ENCODE measurements around the gene HHATL.
A peak's percentile ranks its signal among the peaks of the same experiment; 100 is the strongest.

The HHATL gene

DNA sequence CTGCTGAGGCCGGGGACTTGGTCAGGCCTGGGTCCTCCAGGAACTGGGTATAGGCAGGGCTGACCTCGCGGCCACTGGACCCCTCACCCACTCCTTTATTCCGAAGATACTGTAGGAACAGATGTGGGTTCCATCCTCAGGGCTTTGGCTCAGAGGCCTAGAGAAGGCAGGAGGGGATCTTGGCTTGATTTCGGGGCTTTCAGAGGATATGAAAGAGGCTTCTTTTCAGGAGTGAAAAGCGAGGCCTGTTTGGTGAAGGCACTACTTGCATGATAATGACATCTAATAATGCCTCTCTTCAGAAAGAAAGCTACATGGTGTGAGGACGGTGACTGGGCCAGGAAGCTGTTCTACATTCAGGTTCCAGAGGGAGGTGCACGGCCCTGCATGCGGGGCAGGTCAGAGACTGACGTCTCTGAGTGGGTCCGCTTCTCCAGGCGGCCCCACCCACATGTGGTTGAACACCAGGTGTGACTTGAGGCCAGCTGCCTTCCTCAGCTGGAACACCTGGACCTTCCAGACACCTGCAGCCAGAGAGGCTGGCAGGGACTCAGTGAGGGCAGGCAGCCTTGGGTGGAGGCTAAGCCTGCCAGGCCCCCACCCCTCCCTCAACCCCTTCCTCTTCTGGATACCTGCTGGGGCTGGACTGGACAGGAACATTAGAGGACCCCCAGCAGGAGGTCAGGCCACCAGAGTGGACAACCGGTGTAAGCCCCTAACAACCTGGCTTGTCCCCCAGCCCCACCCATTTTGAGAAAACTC, 31.1 kb upstream of the HHATL start:
- TF ChIP-seq, protein P1, sequence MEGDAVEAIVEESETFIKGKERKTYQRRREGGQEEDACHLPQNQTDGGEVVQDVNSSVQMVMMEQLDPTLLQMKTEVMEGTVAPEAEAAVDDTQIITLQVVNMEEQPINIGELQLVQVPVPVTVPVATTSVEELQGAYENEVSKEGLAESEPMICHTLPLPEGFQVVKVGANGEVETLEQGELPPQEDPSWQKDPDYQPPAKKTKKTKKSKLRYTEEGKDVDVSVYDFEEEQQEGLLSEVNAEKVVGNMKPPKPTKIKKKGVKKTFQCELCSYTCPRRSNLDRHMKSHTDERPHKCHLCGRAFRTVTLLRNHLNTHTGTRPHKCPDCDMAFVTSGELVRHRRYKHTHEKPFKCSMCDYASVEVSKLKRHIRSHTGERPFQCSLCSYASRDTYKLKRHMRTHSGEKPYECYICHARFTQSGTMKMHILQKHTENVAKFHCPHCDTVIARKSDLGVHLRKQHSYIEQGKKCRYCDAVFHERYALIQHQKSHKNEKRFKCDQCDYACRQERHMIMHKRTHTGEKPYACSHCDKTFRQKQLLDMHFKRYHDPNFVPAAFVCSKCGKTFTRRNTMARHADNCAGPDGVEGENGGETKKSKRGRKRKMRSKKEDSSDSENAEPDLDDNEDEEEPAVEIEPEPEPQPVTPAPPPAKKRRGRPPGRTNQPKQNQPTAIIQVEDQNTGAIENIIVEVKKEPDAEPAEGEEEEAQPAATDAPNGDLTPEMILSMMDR (IDR thresholded peaks at IDR 0.05; ENCODE audit: low read depth, low read length), result no peak
- H3K4me3 ChIP-seq (ENCODE audit: low read depth, low read length), result no peak overlapping the region

DNA sequence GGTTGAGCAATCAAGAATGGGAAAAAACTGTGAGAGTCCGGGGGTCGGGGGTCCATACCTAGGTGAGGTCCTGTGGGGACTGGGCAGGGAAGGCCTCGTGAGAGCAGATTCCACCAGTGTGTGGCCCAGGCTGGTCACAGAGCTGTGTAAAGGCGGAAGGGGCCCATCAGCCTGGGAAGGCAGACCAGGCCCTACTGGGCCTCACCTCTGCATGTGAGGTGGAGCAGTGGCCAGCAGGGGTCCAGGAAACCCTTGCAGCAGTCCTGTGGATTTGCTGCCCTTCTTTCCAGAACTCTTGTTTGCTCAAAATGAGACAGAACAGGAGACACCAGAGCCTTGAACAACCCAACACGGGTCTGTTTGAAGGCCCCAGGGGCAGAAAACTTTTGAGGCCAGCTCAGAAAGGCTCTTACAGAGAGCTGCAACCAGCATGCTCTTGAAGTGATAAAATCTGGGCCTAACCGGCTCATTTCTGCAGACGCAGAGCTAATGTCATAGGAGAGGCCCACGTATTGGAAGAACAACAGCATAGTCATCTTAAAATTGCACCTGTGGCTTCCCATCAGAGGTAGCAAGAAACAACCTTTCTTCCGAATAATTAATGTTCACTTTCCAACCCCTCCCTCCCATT, 30.3 kb upstream of the HHATL start:
- TF ChIP-seq, protein P1 (IDR thresholded peaks at IDR 0.05; ENCODE audit: low read depth, low read length), result peak; percentile 15; the same call in 1 of the 2 replicates
- no peak overlapping the region for H3K4me3 ChIP-seq (ENCODE audit: low read depth, low read length)

DNA sequence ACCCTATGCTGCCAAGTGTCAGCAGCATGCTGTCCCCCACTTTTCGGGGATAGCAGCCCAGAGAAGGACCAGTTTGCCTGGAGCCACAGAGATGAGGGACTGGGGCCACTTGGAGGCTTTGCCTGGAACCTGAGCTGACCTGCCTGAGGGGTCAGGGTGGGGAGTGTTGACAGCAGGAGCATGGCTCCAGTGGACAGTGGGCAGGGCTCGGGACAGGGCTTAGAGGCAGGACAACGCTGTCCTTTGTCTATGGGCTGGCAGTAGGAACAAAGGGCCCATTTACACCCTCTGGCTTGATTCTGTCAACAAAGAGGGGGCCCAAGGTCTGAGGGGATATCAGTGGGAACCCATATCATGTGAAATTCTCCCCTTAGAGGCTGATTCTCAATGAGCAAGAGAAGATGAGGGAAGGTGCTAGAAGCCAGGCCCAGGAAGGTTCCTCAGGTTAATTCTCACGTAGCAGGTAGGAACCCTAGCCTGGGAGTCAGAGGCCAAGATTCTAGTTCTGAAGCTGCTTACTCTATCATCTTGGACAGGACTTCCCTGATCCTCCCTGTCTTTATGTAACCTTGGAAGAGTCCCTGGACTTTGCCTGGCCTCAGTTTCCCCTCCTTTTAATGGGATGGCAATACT, 29.7 kb upstream of the HHATL start:
- TF ChIP-seq, protein P1 (IDR thresholded peaks at IDR 0.05; ENCODE audit: low read depth, low read length), result no peak

DNA sequence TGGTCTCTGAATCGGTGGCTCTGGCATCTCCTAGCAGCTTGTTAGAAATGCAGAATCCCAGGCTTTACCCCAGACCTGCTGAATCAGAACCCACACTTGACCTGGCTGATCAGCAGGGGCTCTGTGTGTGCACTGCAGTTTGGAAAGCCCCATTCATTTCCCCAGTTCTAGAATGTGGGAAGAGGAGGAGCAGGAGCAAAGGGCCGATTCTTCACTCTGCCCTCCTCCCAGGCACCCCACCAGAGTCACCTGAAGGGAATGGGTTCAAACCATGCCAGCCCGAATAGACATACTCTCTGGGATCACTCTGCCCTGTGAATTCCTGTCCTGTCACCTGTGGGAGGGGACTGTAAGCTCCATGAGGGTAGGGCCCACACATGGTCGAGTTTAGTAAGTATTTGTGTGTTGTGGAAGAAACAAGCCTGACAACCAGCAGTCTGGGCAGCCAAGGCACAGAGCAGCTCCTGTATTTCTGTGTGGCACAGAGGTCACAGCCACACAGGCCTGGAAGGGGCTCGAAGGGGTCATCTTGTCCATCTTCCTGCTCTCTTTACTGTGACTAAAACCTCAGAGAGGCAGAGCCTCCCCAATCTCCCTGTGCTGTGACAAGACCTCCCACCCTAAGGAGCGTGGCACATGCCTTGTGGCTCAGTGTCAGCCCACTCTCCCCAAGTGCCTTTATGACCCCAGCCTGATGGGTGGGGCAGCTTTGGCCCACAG, 29.0 kb upstream of the HHATL start:
- TF ChIP-seq, protein P1 (IDR thresholded peaks at IDR 0.05; ENCODE audit: low read depth, low read length), result no peak
- no peak overlapping the region for H3K4me3 ChIP-seq (ENCODE audit: low read depth, low read length)

More for the DNA sequence above, 29.7 kb upstream of the HHATL start:
- no peak overlapping the region for H3K4me3 ChIP-seq (ENCODE audit: low read depth, low read length)

DNA sequence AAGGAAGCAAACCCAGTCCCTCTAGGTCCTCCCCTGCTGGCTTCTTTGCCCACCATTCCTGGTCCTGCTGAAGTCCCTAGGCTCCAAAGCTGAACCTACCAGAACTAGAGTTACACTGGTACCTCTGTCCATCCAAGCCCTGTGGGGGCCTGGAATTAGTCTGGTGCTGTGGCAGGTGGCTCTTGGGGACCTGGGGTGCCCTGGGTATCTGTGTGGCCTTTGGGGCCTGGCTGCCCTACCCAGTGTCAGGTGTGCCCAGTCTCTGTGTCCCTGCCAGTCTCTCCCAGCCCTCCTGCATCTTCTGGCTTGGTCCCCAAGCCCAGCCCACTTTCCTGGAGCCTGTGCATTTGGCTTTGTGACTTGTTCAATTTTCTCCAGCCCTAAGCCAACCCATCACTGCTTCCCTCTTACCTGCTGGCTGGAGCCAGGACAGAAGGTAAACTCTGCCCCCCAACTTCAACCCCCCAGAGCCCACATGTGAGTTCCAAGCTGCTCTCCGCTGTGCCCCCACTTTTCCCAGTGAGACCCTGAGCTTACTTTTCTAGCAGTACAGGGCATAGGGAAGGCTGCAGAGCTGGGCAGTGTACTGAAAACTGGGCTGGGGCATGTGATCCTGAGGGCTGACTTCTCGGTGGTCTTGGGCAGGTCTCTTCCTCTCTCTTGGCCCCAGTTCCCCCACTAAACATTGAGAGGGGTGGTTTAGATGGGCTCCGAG, 28.3 kb upstream of the HHATL start:
- no peak overlapping the region for H3K4me3 ChIP-seq (ENCODE audit: low read depth, low read length)
- TF ChIP-seq, protein P1 (IDR thresholded peaks at IDR 0.05; ENCODE audit: low read depth, low read length), result no peak

DNA sequence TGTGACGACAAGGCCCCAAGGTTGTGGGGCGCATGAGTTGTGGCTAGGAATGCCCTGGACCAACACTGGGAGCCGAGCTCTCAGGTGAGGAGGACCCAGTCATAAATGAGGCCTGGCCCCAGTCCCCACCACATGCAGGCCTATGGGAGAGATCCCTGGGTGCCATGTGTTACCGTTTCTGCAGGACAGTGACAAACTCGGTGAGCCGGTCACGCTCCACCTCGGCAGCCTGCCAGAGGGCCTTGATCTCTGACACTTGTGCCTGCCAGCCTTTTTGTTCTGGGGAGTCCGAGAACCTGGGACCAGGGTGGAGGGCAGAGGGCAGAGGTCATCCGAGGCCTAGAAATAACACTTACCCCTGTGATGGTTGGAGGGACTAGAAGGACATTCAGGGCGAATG, 27.7 kb upstream of the HHATL start:
- TF ChIP-seq, protein P1 (IDR thresholded peaks at IDR 0.05; ENCODE audit: low read depth, low read length), result no peak
- H3K4me3 ChIP-seq (ENCODE audit: low read depth, low read length), result no peak overlapping the region
